OCI-LY7 (cell line): Measurements from ENCODE around the gene SMYD3. TPM values are rescaled to one million over a fixed set of nuclear protein-coding genes. Genes with fewer than 3 reads are reported as not detected.
"Not testable (repeated sequence)": the region's sequence is repeated elsewhere in the genome, so short reads cannot be mapped to it uniquely, and the experiment has no call there.

Experiments used
- BruUV-seq: library from RNA; stranded (reverse); fragments of 400-500 nt; replicated peaks from 2 replicates; lab custom pipeline; 2021; lab: Mats Ljungman, UMichigan
- CTCF ChIA-PET: fragments of 300-600 bp; sonication (Branson Sonifier 250); formaldehyde crosslinking; loops from one replicate; lab custom pipeline; 2022; ENCODE audit warnings: antibody characterized with exemption; ENCODE audit not compliant: unreplicated experiment; lab: Charles Lee
- POLR2A ChIA-PET: fragments of 300-600 bp; sonication (Branson Sonifier 250); formaldehyde crosslinking; loops from one replicate; lab custom pipeline; 2022; ENCODE audit warnings: antibody characterized with exemption; lab: Charles Lee
- DNase-seq: peaks from one replicate; pipeline ENCODE4 v3.0.0-alpha.2; 2015; ENCODE audit warnings: low spot score
- H2AFZ ChIP-seq: fragments of 200-600 bp; sonication (generic), shearing (Covaris generic); 2 replicates; pipeline ENCODE4 v1.6.1; 2014; ENCODE audit warnings: mild to moderate bottlenecking, antibody characterized with exemption, low read length, moderate library complexity
- H3K27ac ChIP-seq: fragments of 200-600 bp; sonication (generic); 2 replicates; pipeline ENCODE4 v1.5.1; 2014; ENCODE audit warnings: mixed run types, low read depth, mild to moderate bottlenecking, moderate library complexity, low read length, inconsistent platforms; ENCODE audit not compliant: poor library complexity, severe bottlenecking
- H3K36me3 ChIP-seq: fragments of 200-600 bp; sonication (generic); 2 replicates; pipeline ENCODE4 v1.6.1; 2014; ENCODE audit warnings: mild to moderate bottlenecking, antibody characterized with exemption, low read length, moderate library complexity, mixed read lengths; ENCODE audit not compliant: insufficient read depth
- H3K4me1 ChIP-seq: fragments of 200-600 bp; sonication (generic); 2 replicates; pipeline ENCODE4 v1.5.1; 2014; ENCODE audit warnings: mild to moderate bottlenecking, low read length; ENCODE audit not compliant: insufficient read depth, poor library complexity, severe bottlenecking
- H3K4me2 ChIP-seq: fragments of 200-600 bp; sonication (generic); 2 replicates; pipeline ENCODE4 v1.6.1; 2014; ENCODE audit warnings: mild to moderate bottlenecking, low read length
- H3K4me3 ChIP-seq: fragments of 200-600 bp; sonication (generic); 2 replicates; pipeline ENCODE4 v1.5.1; 2014; ENCODE audit warnings: mild to moderate bottlenecking, low read depth, low read length; ENCODE audit not compliant: poor library complexity, severe bottlenecking
- H3K79me2 ChIP-seq: fragments of 200-600 bp; sonication (generic); 2 replicates; pipeline ENCODE4 v1.6.1; 2016; ENCODE audit warnings: low read depth, mild to moderate bottlenecking, low read length, moderate library complexity, mixed read lengths; ENCODE audit not compliant: insufficient read depth
- H3K9me2 ChIP-seq: fragments of 200-600 bp; sonication (generic); 2 replicates; pipeline ENCODE4 v1.6.1; 2016; ENCODE audit warnings: mild to moderate bottlenecking, low read length, mixed read lengths; ENCODE audit not compliant: insufficient read depth
- H3K9me3 ChIP-seq: fragments of 200-600 bp; sonication (generic); 2 replicates; pipeline ENCODE4 v1.6.1; 2014; ENCODE audit warnings: mild to moderate bottlenecking, mixed run types, low read length, mixed read lengths
- H4K20me1 ChIP-seq: fragments of 200-600 bp; sonication (generic); 2 replicates; pipeline ENCODE4 v1.6.1; 2014; ENCODE audit warnings: mild to moderate bottlenecking, antibody characterized with exemption, low read length, moderate library complexity, mixed read lengths; ENCODE audit not compliant: insufficient read depth
- CTCF ChIP-seq: fragments of 200-600 bp; sonication (generic); conservative IDR thresholded peaks from 2 replicates; pipeline ENCODE4 v1.5.1; 2014; ENCODE audit warnings: mild to moderate bottlenecking, antibody characterized with exemption, low read length, moderate library complexity, mixed read lengths
- EZH2phosphoT487 ChIP-seq: fragments of 200-600 bp; sonication (generic); IDR thresholded peaks from 2 replicates; pipeline ENCODE4 v1.6.1; 2018; ENCODE audit warnings: low read depth, borderline replicate concordance, mild to moderate bottlenecking, mixed run types, antibody characterized with exemption, low read length, moderate library complexity, mixed read lengths
- intact Hi-C: fragments of 100-400 bp; cut with micrococcal nuclease; formaldehyde crosslinking; loops from one replicate; pipeline ENCODE4 v1.10.0; 2022; ENCODE audit not compliant: unreplicated experiment
- total RNA-seq, 2 experiments: library from RNA; depleted of rRNA in 1 of 2; stranded (reverse); fragments of >200 nt in 1 of 2; shearing (Covaris generic) in 1 of 2; gene quantifications; 2 replicates each; pipeline ENCODE4 v1.2.3, GENCODE V29; 2014 to 2022

Gene SMYD3
- total RNA-seq, 2 experiments from 2014 or later: 28.9 to 34.5 TPM

- Histone ChIP-seq H3K4me3 (no peak overlapping the region), H3K27ac (no peak overlapping the region), H3K36me3 (no peaks in the 10 kb centered on the region), H4K20me1 (no peaks in the 10 kb centered on the region), H3K9me2 (no peaks in the 10 kb centered on the region), H2AFZ (no peak overlapping the region), H3K79me2 (no peaks in the 10 kb centered on the region), H3K9me3 (peaks cover 8% of the 10 kb centered on the region; the same call in 1 of the 2 replicates), H3K4me2 (no peak overlapping the region), H3K4me1 (no peaks in the 10 kb centered on the region)
- TF ChIP-seq EZH2phosphoT487 (no peak), CTCF (no peak)
- POLR2A ChIA-PET: interaction anchor here (0.6 kb wide), 1 partner anchor 54 kb away, joined by 3 read pairs; no protein-coding TSS in a partner anchor
- no peak for DNase-seq
- CTCF ChIA-PET: no interaction called here
- no TSS peak for BruUV-seq
- intact Hi-C loops: no loop called here
Observed at GRCh38 chr1:245777752-245778151, 729.3 kb downstream of the SMYD3 start.

- no peaks in the 10 kb centered on the region for H3K9me2 ChIP-seq
- H3K4me1 ChIP-seq: no peaks in the 10 kb centered on the region
- no peaks in the 10 kb centered on the region for H4K20me1 ChIP-seq
- H3K79me2 ChIP-seq: no peaks in the 10 kb centered on the region
- H3K4me3 ChIP-seq: no peak overlapping the region
- no peak for DNase-seq
- no peak overlapping the region for H3K27ac ChIP-seq
- no peak overlapping the region for H3K4me2 ChIP-seq
- ChIA-PET CTCF (no interaction called here), POLR2A (interaction anchor here (0.7 to 0.9 kb wide), 2 partner anchors 21 to 290 kb away, joined by 3 read pairs; no protein-coding TSS in a partner anchor)
- BruUV-seq: no TSS peak
- no peak overlapping the region for H2AFZ ChIP-seq
- TF ChIP-seq CTCF (no peak), EZH2phosphoT487 (no peak)
- intact Hi-C loops: no loop called here
- peaks cover 8% of the 10 kb centered on the region; the same call in 1 of the 2 replicates for H3K9me3 ChIP-seq
- H3K36me3 ChIP-seq: no peaks in the 10 kb centered on the region
Observed at GRCh38 chr1:245776694-245777332, 730.3 kb downstream of the SMYD3 start.

GRCh38 chr1:245776139-245776538, 730.9 kb downstream of the SMYD3 start:
- Histone ChIP-seq H4K20me1 (no peaks in the 10 kb centered on the region), H3K4me2 (no peak overlapping the region), H3K4me1 (no peaks in the 10 kb centered on the region), H3K36me3 (no peaks in the 10 kb centered on the region), H3K9me2 (no peaks in the 10 kb centered on the region), H2AFZ (no peak overlapping the region), H3K27ac (no peak overlapping the region), H3K9me3 (peaks cover 8% of the 10 kb centered on the region; the same call in 1 of the 2 replicates), H3K79me2 (no peaks in the 10 kb centered on the region), H3K4me3 (no peak overlapping the region)
- ChIA-PET POLR2A (interaction anchor here (0.7 to 0.9 kb wide), 2 partner anchors 21 to 289 kb away, joined by 3 read pairs; no protein-coding TSS in a partner anchor), CTCF (no interaction called here)
- BruUV-seq: no TSS peak
- no peak for TF ChIP-seq EZH2phosphoT487
- no peak for TF ChIP-seq CTCF
- no peak for DNase-seq
- intact Hi-C loops: no loop called here

- H3K4me2 ChIP-seq, H4K20me1 ChIP-seq, H3K4me3 ChIP-seq, H3K9me3 ChIP-seq, H2AFZ ChIP-seq, H3K9me2 ChIP-seq, H3K27ac ChIP-seq, H3K79me2 ChIP-seq, intact Hi-C loops, CTCF ChIA-PET, H3K36me3 ChIP-seq, BruUV-seq, H3K4me1 ChIP-seq, POLR2A ChIA-PET, DNase-seq: not testable (repeated sequence)
Observed at GRCh38 chr1:245774931-245775330, 732.1 kb downstream of the SMYD3 start.
